GM18870 (cell line): ENCODE measurements around the gene NF2.

Experiments
- ATAC-seq: cut with Tn5 transposase; IDR thresholded peaks from one replicate; pipeline ENCODE4 v1.9.1; 2021; ENCODE audit warnings: moderate library complexity; ENCODE audit not compliant: unreplicated experiment

NF2 gene

GRCh38 chr22:29629903-29630516 lies 26.6 kb downstream of the NF2 start:
- ATAC-seq = no peak

- no peak for ATAC-seq
Measured at GRCh38 chr22:29630987-29631386, 27.6 kb downstream of the NF2 start.

- no peak for ATAC-seq
Measured at GRCh38 chr22:29631725-29632124, 28.3 kb downstream of the NF2 start.

GRCh38 chr22:29632672-29633071 lies 29.2 kb downstream of the NF2 start:
- no peak for ATAC-seq

- ATAC-seq = no peak
Measured at GRCh38 chr22:29633514-29634312, 30.3 kb downstream of the NF2 start.

GRCh38 chr22:29634847-29635246 lies 31.4 kb downstream of the NF2 start:
- no peak for ATAC-seq

GRCh38 chr22:29635734-29636357 lies 32.4 kb downstream of the NF2 start:
- ATAC-seq = no peak

GRCh38 chr22:29636751-29637150 lies 33.3 kb downstream of the NF2 start:
- ATAC-seq = no peak

GRCh38 chr22:29637181-29637580 lies 33.7 kb downstream of the NF2 start:
- ATAC-seq = no peak

- no peak for ATAC-seq
Measured at GRCh38 chr22:29638678-29639077, 35.2 kb downstream of the NF2 start.

- ATAC-seq = no peak
Measured at GRCh38 chr22:29639096-29639495, 35.7 kb downstream of the NF2 start.

GRCh38 chr22:29641042-29641699 lies 37.7 kb downstream of the NF2 start:
- no peak for ATAC-seq

GRCh38 chr22:29641700-29642330 lies 38.4 kb downstream of the NF2 start:
- ATAC-seq = no peak

- ATAC-seq = no peak
Measured at GRCh38 chr22:29642694-29643093, 39.3 kb downstream of the NF2 start.

- no peak for ATAC-seq
Measured at GRCh38 chr22:29647954-29648737, 44.7 kb downstream of the NF2 start.

GRCh38 chr22:29650370-29650769 lies 46.9 kb downstream of the NF2 start:
- no peak for ATAC-seq

GRCh38 chr22:29651652-29652051 lies 48.2 kb downstream of the NF2 start:
- ATAC-seq = no peak

GRCh38 chr22:29654420-29654819 lies 51.0 kb downstream of the NF2 start:
- ATAC-seq = no peak

GRCh38 chr22:29654882-29655281 lies 51.4 kb downstream of the NF2 start:
- no peak for ATAC-seq

GRCh38 chr22:29658176-29658575 lies 54.7 kb downstream of the NF2 start:
- no peak for ATAC-seq
